ENCODE data around the gene OR6C70. TPM values are rescaled to one million over a fixed set of nuclear protein-coding genes. Genes with fewer than 3 reads are reported as not detected.
"Not testable (repeated sequence)": the region's sequence is repeated elsewhere in the genome, so short reads cannot be mapped to it uniquely, and the experiment has no call there.

OR6C70 gene
- not detected for polyA plus RNA-seq (ENCODE audit: insufficient read length in 3 of 3)

GRCh38 chr12:55470088-55470829, at the start of gene OR6C70:
TSS of gene OR6C70 (minus strand) at chr12:55470138. CDS start at chr12:55470138, 0 bp downstream.
- no peak for DNase-seq (ENCODE audit: low read depth in 3 of 3, low spot score in 2 of 3)

GRCh38 chr12:55516391-55516790, 46.5 kb upstream of the OR6C70 start:
- DNase-seq (ENCODE audit: low read depth in 3 of 3, low spot score in 2 of 3) = no peak

GRCh38 chr12:55515696-55516095, 45.8 kb upstream of the OR6C70 start:
- no peak for DNase-seq (ENCODE audit: low read depth in 3 of 3, low spot score in 2 of 3)

GRCh38 chr12:55501601-55502000, 31.7 kb upstream of the OR6C70 start:
- no peak for DNase-seq (ENCODE audit: low read depth in 3 of 3, low spot score in 2 of 3)

- DNase-seq (ENCODE audit: low read depth in 3 of 3, low spot score in 2 of 3) = no peak
Observed at GRCh38 chr12:55499810-55500252, 29.9 kb upstream of the OR6C70 start.

GRCh38 chr12:55499231-55499630, 29.3 kb upstream of the OR6C70 start:
- no peak for DNase-seq (ENCODE audit: low read depth in 3 of 3, low spot score in 2 of 3)

GRCh38 chr12:55495490-55495889, 25.6 kb upstream of the OR6C70 start:
- DNase-seq (ENCODE audit: low read depth in 3 of 3, low spot score in 2 of 3) = no peak

- no peak for DNase-seq (ENCODE audit: low read depth in 3 of 3, low spot score in 2 of 3)
Observed at GRCh38 chr12:55492078-55492477, 22.1 kb upstream of the OR6C70 start, which contains the start of gene OR6C68. TSS of gene OR6C68 (plus strand) at chr12:55492378. CDS start at chr12:55492378, 0 bp downstream.

GRCh38 chr12:55484284-55484683, 14.3 kb upstream of the OR6C70 start:
- not testable (repeated sequence) for DNase-seq (ENCODE audit: low read depth in 3 of 3, low spot score in 2 of 3)

- not testable (repeated sequence) for DNase-seq (ENCODE audit: low read depth in 3 of 3, low spot score in 2 of 3)
Observed at GRCh38 chr12:55479136-55479535, 9.2 kb upstream of the OR6C70 start.

- no peak for DNase-seq (ENCODE audit: low read depth in 3 of 3, low spot score in 2 of 3)
Observed at GRCh38 chr12:55472264-55472663, 2.3 kb upstream of the OR6C70 start.

- DNase-seq (ENCODE audit: low read depth in 3 of 3, low spot score in 2 of 3) = no peak
Observed at GRCh38 chr12:55469291-55469690, 647 bp downstream of the OR6C70 start.

- DNase-seq (ENCODE audit: low read depth in 3 of 3, low spot score in 2 of 3) = no peak
Observed at GRCh38 chr12:55467836-55468235, 2.1 kb downstream of the OR6C70 start.

GRCh38 chr12:55464926-55465325, 5.0 kb downstream of the OR6C70 start:
- not testable (repeated sequence) for DNase-seq (ENCODE audit: low read depth in 3 of 3, low spot score in 2 of 3)

GRCh38 chr12:55448825-55449224, 21.1 kb downstream of the OR6C70 start:
- no peak for DNase-seq (ENCODE audit: low read depth in 3 of 3, low spot score in 2 of 3)

GRCh38 chr12:55446326-55446725, 23.6 kb downstream of the OR6C70 start:
- DNase-seq (ENCODE audit: low read depth in 3 of 3, low spot score in 2 of 3) = no peak

GRCh38 chr12:55445357-55445756, 24.6 kb downstream of the OR6C70 start:
- DNase-seq (ENCODE audit: low read depth in 3 of 3, low spot score in 2 of 3) = no peak

GRCh38 chr12:55443776-55444175, 26.2 kb downstream of the OR6C70 start, which contains the start of gene OR6C2:
TSS of gene OR6C2 (plus strand) at chr12:55444076. CDS start at chr12:55452214, 8,138 bp downstream.
- no peak for DNase-seq (ENCODE audit: low read depth in 3 of 3, low spot score in 2 of 3)

- not testable (repeated sequence) for DNase-seq (ENCODE audit: low read depth in 3 of 3, low spot score in 2 of 3)
Observed at GRCh38 chr12:55441233-55441632, 28.7 kb downstream of the OR6C70 start.

- no peak for DNase-seq (ENCODE audit: low read depth in 3 of 3, low spot score in 2 of 3)
Observed at GRCh38 chr12:55428331-55429243, 41.4 kb downstream of the OR6C70 start.

GRCh38 chr12:55425954-55426353, 44.0 kb downstream of the OR6C70 start, which contains the start of gene OR6C76:
TSS of gene OR6C76 (plus strand) at chr12:55426254. CDS start at chr12:55426254, 0 bp downstream.
- DNase-seq (ENCODE audit: low read depth in 3 of 3, low spot score in 2 of 3) = no peak
